ENCODE data around the gene P2RX7.

DNA sequence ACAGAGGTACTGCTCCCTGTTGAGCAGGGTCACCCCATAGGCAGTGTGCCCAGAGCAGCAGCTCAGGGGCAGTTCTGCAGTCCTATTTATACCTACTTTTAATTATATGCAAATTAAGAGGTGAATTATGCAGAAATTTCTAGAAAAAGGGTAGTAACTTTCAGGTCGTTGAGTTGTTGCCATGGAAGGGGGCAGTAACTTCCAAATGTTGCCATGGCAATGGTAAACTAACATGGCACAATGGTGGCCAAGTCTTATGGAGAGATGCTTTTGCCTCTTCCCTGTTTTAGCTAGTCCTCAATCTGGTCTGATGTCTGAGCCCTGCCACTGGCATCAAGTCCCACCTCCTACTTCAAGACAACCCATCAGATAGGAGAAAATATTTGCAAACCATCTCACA lies 30.4 kb upstream of the P2RX7 start:
- TF ChIP-seq POLR2A (IDR thresholded peaks at IDR 0.05) (no peak), POLR2AphosphoS5 (IDR thresholded peaks at IDR 0.05) (no peak)
- TF ChIP-seq, protein P1, sequence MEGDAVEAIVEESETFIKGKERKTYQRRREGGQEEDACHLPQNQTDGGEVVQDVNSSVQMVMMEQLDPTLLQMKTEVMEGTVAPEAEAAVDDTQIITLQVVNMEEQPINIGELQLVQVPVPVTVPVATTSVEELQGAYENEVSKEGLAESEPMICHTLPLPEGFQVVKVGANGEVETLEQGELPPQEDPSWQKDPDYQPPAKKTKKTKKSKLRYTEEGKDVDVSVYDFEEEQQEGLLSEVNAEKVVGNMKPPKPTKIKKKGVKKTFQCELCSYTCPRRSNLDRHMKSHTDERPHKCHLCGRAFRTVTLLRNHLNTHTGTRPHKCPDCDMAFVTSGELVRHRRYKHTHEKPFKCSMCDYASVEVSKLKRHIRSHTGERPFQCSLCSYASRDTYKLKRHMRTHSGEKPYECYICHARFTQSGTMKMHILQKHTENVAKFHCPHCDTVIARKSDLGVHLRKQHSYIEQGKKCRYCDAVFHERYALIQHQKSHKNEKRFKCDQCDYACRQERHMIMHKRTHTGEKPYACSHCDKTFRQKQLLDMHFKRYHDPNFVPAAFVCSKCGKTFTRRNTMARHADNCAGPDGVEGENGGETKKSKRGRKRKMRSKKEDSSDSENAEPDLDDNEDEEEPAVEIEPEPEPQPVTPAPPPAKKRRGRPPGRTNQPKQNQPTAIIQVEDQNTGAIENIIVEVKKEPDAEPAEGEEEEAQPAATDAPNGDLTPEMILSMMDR (IDR thresholded peaks at IDR 0.05), result no peak
